Endothelial cell of umbilical vein (primary cell): Measurements from ENCODE around the gene IWS1. TPM values are rescaled to one million over a fixed set of nuclear protein-coding genes. Genes with fewer than 3 reads are reported as not detected.

Experiments used
- BruUV-seq: library from RNA; stranded (reverse); fragments of 400-500 nt; replicated peaks from 2 replicates; lab custom pipeline; 2021; lab: Mats Ljungman, UMichigan
- CTCF ChIA-PET: fragments of 300-600, 350-600 bp; sonication (Branson Sonifier 250); formaldehyde crosslinking; loops from one replicate; lab custom pipeline; 2021; ENCODE audit warnings: antibody characterized with exemption, inconsistent platforms; lab: Charles Lee
- POLR2A ChIA-PET: fragments of 300-600, 350-600 bp; sonication (Branson Sonifier 250); formaldehyde crosslinking; loops from one replicate; lab custom pipeline; 2021; ENCODE audit warnings: antibody characterized with exemption, inconsistent platforms; lab: Charles Lee
- DNase-seq: peaks from one replicate; pipeline ENCODE4 v3.0.0-alpha.2; 2011; ENCODE audit warnings: low read depth, low spot score
- FAIRE-seq: peaks from 2 replicates; lab custom pipeline; 2011; peaks lifted over from hg19 to GRCh38; lab: Jason Lieb, UNC
- H2AFZ ChIP-seq: 2 replicates; pipeline ENCODE4 v1.6.0; 2012; ENCODE audit warnings: low read depth, low read length, control low read depth, inconsistent platforms
- H3K27ac ChIP-seq: 2 replicates; pipeline ENCODE4 v1.5.1; 2011; ENCODE audit warnings: low read depth, mild to moderate bottlenecking, control low read depth, low read length, moderate library complexity; ENCODE audit not compliant: insufficient read depth
- H3K27me3 ChIP-seq, 2 experiments: 2 replicates each; pipeline versions ENCODE4 v1.6.0 to v1.6.1; 2011; ENCODE audit warnings: low read length in 2 of 2, mixed read lengths in 1 of 2; ENCODE audit not compliant: control insufficient read depth in 2 of 2, insufficient read depth in 2 of 2
- H3K36me3 ChIP-seq, 2 experiments: 2 replicates in 1 of 2; 3 replicates in 1 of 2; pipeline ENCODE4 v1.5.1; 2011; ENCODE audit warnings: low read length in 2 of 2, mild to moderate bottlenecking in 1 of 2, moderate library complexity in 1 of 2; ENCODE audit not compliant: control insufficient read depth in 2 of 2, insufficient read depth in 2 of 2; ENCODE audit errors: extremely low read depth in 1 of 2
- H3K4me1 ChIP-seq: 3 replicates; pipeline ENCODE4 v1.5.1; 2011; ENCODE audit warnings: mild to moderate bottlenecking, low read length; ENCODE audit not compliant: control insufficient read depth, insufficient read depth; ENCODE audit errors: extremely low read depth
- H3K4me2 ChIP-seq: 2 replicates; pipeline ENCODE4 v1.6.1; 2011; ENCODE audit warnings: low read length, control low read depth, mixed read lengths; ENCODE audit not compliant: insufficient read depth
- H3K4me3 ChIP-seq, 3 experiments: fragments of 200-600 bp in 1 of 3; sonication (generic), shearing (Covaris generic) in 1 of 3; replicated peaks in 1 of 3; 2 replicates each; pipeline ENCODE4 v1.5.1; 2011 to 2016; ENCODE audit warnings: control low read depth in 3 of 3, low read length in 3 of 3, mild to moderate bottlenecking in 2 of 3, inconsistent platforms in 1 of 3, low read depth in 1 of 3, moderate library complexity in 1 of 3; ENCODE audit not compliant: insufficient read depth in 1 of 3
- H3K79me2 ChIP-seq: 2 replicates; pipeline ENCODE4 v1.6.0; 2012; ENCODE audit warnings: low read length, inconsistent platforms; ENCODE audit not compliant: control insufficient read depth, insufficient read depth
- H3K9ac ChIP-seq: replicated peaks from 2 replicates; pipeline ENCODE3; 2011; ENCODE audit warnings: low read length, control low read depth; ENCODE audit not compliant: insufficient read depth; ENCODE audit errors: extremely low read depth
- H3K9me1 ChIP-seq: replicated peaks from 3 replicates; pipeline ENCODE4 v1.6.0; 2011; ENCODE audit warnings: mild to moderate bottlenecking, low read length; ENCODE audit not compliant: control insufficient read depth, insufficient read depth; ENCODE audit errors: extremely low read depth
- H3K9me3 ChIP-seq: replicated peaks from 2 replicates; pipeline ENCODE4 v1.5.1; 2012; ENCODE audit warnings: low read length, inconsistent platforms; ENCODE audit not compliant: control insufficient read depth, insufficient read depth
- H4K20me1 ChIP-seq: replicated peaks from 2 replicates; pipeline ENCODE3; 2011; ENCODE audit warnings: mild to moderate bottlenecking, low read length; ENCODE audit not compliant: control insufficient read depth, insufficient read depth; ENCODE audit errors: extremely low read depth
- EZH2 ChIP-seq: IDR thresholded peaks from 2 replicates; pipeline ENCODE4 v1.6.1; 2012; ENCODE audit warnings: borderline replicate concordance, low read depth, mild to moderate bottlenecking, moderate library complexity, low read length, inconsistent platforms; ENCODE audit not compliant: severe bottlenecking
- FOS ChIP-seq: IDR thresholded peaks from 2 replicates; pipeline ENCODE4 v1.6.1; 2011; ENCODE audit warnings: mild to moderate bottlenecking, low read length, moderate library complexity, borderline replicate concordance; ENCODE audit not compliant: insufficient read depth
- GATA2 ChIP-seq: IDR thresholded peaks from 2 replicates; pipeline ENCODE4 v1.7.0; 2011; ENCODE audit warnings: low read depth, mild to moderate bottlenecking, moderate library complexity, mixed read lengths, low read length; ENCODE audit not compliant: insufficient read length, insufficient read depth
- JUN ChIP-seq: IDR thresholded peaks from 2 replicates; pipeline ENCODE4 v1.6.1; 2011; ENCODE audit warnings: borderline replicate concordance, low read depth; ENCODE audit not compliant: insufficient read length, insufficient read depth
- MYC ChIP-seq: IDR thresholded peaks from one replicate; pipeline ENCODE4 v1.6.1; 2011; ENCODE audit warnings: mild to moderate bottlenecking, low read depth, low read length
- POLR2A ChIP-seq: IDR thresholded peaks from 2 replicates; pipeline ENCODE4 v1.6.1; 2012; ENCODE audit warnings: low read depth, mild to moderate bottlenecking, control low read depth, low read length
- POLR2AphosphoS5 ChIP-seq: IDR thresholded peaks from 2 replicates; pipeline ENCODE4 v1.6.1; 2012; ENCODE audit warnings: low read depth, mild to moderate bottlenecking, control low read depth, low read length, moderate library complexity; ENCODE audit not compliant: insufficient read depth
- dilution Hi-C: fragments of 300-500 bp; cut with MboI; formaldehyde crosslinking; loops from one replicate; pipeline ENCODE4 v1.15.0; 2019; ENCODE audit warnings: low sequenced_read_pairs; ENCODE audit not compliant: extremely low pct_ligation_motif_present
- intact Hi-C: fragments of 100-400 bp; cut with micrococcal nuclease; formaldehyde crosslinking; loops from one replicate; pipeline ENCODE4 v1.10.0; 2022
- polyA plus RNA-seq, 4 experiments: library from polyadenylated mRNA; depleted of rRNA in 3 of 4; stranded (reverse) in 3 of 4; unstranded in 1 of 4; fragments of >200 nt; gene quantifications; 2 replicates each; pipeline versions ENCODE4 v1.2.1 to v1.2.3, GENCODE V29; 2011 to 2012; ENCODE audit warnings: missing spikeins in 1 of 4
- total RNA-seq: library from RNA; stranded (reverse); gene quantifications from 2 replicates; pipeline ENCODE4 v1.2.3, GENCODE V29; 2021
- TF ChIP-seq, protein P1 (sequence below), 2 donors: IDR thresholded peaks; 1 replicate in 1 of 2; 2 replicates in 1 of 2; pipeline ENCODE4 v1.5.1; 2011; ENCODE audit warnings: low read length in 2 of 2, mild to moderate bottlenecking in 2 of 2, moderate library complexity in 2 of 2, control low read depth in 1 of 2, inconsistent platforms in 1 of 2, low read depth in 1 of 2; ENCODE audit not compliant: insufficient read depth in 1 of 2; ENCODE audit errors: extremely low read depth in 1 of 2
- TF ChIP-seq, protein P2 (sequence below): IDR thresholded peaks from 2 replicates; pipeline ENCODE4 v1.6.1; 2011; ENCODE audit not compliant: insufficient read depth, insufficient read length

The IWS1 gene
- total and polyA plus RNA-seq, 2 donors (not counting 3 experiments of a cell fraction or from before 2014, with no cell fraction given) = 14.7 to 51.0 TPM

DNA sequence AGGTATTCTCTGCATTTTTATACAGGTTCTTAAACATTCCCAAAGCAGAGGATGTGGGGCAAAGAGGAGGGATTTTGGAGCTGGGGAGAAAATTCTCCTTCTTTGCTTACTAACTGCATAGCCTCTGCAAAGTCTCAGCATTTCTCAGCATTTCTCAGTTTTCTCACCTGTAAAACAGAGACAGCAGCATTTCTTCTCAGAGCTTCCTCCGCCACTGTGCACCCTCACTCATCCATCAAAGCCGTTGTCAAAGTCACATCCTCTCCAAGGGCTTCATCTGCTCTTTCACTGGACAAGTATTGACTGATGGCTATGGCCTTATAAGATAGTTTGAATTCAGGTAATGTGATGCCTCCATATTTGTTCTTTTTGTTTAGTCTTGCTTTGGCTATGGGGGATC, 26.6 kb upstream of the IWS1 start:
- Histone ChIP-seq H3K4me1 (no peaks in the 10 kb centered on the region), H3K36me3 (no peaks in the 10 kb centered on the region), H3K9me3 (no peaks in the 10 kb centered on the region), H3K27me3 (peaks cover 16 to 21% of the 10 kb centered on the region in 2 experiments), H2AFZ (no peak overlapping the region), H3K79me2 (no peaks in the 10 kb centered on the region), H3K9me1 (no peaks in the 10 kb centered on the region), H3K4me2 (no peak overlapping the region), H3K4me3 (no peak overlapping the region), H3K27ac (no peak overlapping the region), H3K9ac (no peak overlapping the region), H4K20me1 (no peaks in the 10 kb centered on the region)
- no TSS peak for BruUV-seq
- FAIRE-seq (no peak), DNase-seq (no peak)
- CTCF ChIA-PET = interaction anchor here (1.5 kb wide), 1 partner anchor 38 kb away, joined by 4 read pairs; no protein-coding TSS in a partner anchor
- TF ChIP-seq FOS (no peak), EZH2 (no peak), MYC (no peak), POLR2AphosphoS5 (no peak), JUN (no peak), GATA2 (no peak), POLR2A (no peak)
- TF ChIP-seq, protein P1, sequence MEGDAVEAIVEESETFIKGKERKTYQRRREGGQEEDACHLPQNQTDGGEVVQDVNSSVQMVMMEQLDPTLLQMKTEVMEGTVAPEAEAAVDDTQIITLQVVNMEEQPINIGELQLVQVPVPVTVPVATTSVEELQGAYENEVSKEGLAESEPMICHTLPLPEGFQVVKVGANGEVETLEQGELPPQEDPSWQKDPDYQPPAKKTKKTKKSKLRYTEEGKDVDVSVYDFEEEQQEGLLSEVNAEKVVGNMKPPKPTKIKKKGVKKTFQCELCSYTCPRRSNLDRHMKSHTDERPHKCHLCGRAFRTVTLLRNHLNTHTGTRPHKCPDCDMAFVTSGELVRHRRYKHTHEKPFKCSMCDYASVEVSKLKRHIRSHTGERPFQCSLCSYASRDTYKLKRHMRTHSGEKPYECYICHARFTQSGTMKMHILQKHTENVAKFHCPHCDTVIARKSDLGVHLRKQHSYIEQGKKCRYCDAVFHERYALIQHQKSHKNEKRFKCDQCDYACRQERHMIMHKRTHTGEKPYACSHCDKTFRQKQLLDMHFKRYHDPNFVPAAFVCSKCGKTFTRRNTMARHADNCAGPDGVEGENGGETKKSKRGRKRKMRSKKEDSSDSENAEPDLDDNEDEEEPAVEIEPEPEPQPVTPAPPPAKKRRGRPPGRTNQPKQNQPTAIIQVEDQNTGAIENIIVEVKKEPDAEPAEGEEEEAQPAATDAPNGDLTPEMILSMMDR (IDR thresholded peaks at IDR 0.05; ENCODE audit: extremely low read depth in 1 of 2, insufficient read depth in 1 of 2, low read depth in 1 of 2, low read length in 2 of 2) = no peak
- TF ChIP-seq, protein P2, sequence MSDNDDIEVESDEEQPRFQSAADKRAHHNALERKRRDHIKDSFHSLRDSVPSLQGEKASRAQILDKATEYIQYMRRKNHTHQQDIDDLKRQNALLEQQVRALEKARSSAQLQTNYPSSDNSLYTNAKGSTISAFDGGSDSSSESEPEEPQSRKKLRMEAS = no peak
- POLR2A ChIA-PET = no interaction called here
- dilution Hi-C loops = no loop called here
- intact Hi-C loops = no loop called here
